PFSK-1 (cell line): ENCODE data around the gene SCYL2.

Source experiments
- FOXP2 ChIP-seq: optimal IDR thresholded peaks from 2 replicates; pipeline ENCODE3; 2011; ENCODE audit warnings: borderline replicate concordance, control low read depth, inconsistent platforms; ENCODE audit not compliant: insufficient read depth; ENCODE audit errors: extremely low read length, extremely low read depth
- POLR2AphosphoS5 ChIP-seq: IDR thresholded peaks from 2 replicates; pipeline ENCODE4 v1.6.1; 2012; ENCODE audit warnings: low read depth, mild to moderate bottlenecking, control low read depth, low read length, moderate library complexity
- REST ChIP-seq, 2 experiments: IDR thresholded peaks; 2 replicates each; pipeline versions ENCODE4 v1.6.1 to v1.8.0; 2011 to 2012; ENCODE audit warnings: low read depth in 2 of 2, low read length in 2 of 2, control low read depth in 1 of 2, inconsistent platforms in 1 of 2, mild to moderate bottlenecking in 1 of 2, moderate library complexity in 1 of 2; ENCODE audit not compliant: insufficient read depth in 1 of 2
- SIN3A ChIP-seq: IDR thresholded peaks from 2 replicates; pipeline ENCODE4 v1.6.1; 2012; ENCODE audit warnings: mild to moderate bottlenecking, low read length, moderate library complexity, borderline replicate concordance; ENCODE audit not compliant: insufficient read depth
- TAF1 ChIP-seq: IDR thresholded peaks from 2 replicates; pipeline ENCODE4 v1.6.1; 2012; ENCODE audit warnings: low read length, control low read depth, borderline replicate concordance; ENCODE audit not compliant: insufficient read depth

Gene SCYL2

GRCh38 chr12:100359248-100359647 is 92.3 kb downstream of the SCYL2 start:
- TF ChIP-seq TAF1, result no peak
- no peak for TF ChIP-seq POLR2AphosphoS5
- TF ChIP-seq SIN3A, result no peak
- TF ChIP-seq REST (IDR thresholded peaks at IDR 0.05; ENCODE audit: insufficient read depth in 1 of 2, low read depth in 2 of 2, low read length in 2 of 2), result no peak
- TF ChIP-seq FOXP2, result no peak

- TF ChIP-seq TAF1 (no peak), SIN3A (no peak)
Measured at GRCh38 chr12:100359822-100360221, 92.8 kb downstream of the SCYL2 start.

- TF ChIP-seq REST (IDR thresholded peaks at IDR 0.05; ENCODE audit: insufficient read depth in 1 of 2, low read depth in 2 of 2, low read length in 2 of 2) (no peak), FOXP2 (no peak), POLR2AphosphoS5 (no peak), SIN3A (no peak)
Measured at GRCh38 chr12:100360450-100360849, 93.5 kb downstream of the SCYL2 start.

- no peak for TF ChIP-seq TAF1
- TF ChIP-seq FOXP2, result no peak
- no peak for TF ChIP-seq SIN3A
- TF ChIP-seq POLR2AphosphoS5, result no peak
- no peak for TF ChIP-seq REST (IDR thresholded peaks at IDR 0.05; ENCODE audit: insufficient read depth in 1 of 2, low read depth in 2 of 2, low read length in 2 of 2)
Measured at GRCh38 chr12:100364324-100364723, 97.3 kb downstream of the SCYL2 start.

- TF ChIP-seq POLR2AphosphoS5 (no peak), FOXP2 (no peak), SIN3A (no peak), REST (IDR thresholded peaks at IDR 0.05; ENCODE audit: insufficient read depth in 1 of 2, low read depth in 2 of 2, low read length in 2 of 2) (no peak)
Measured at GRCh38 chr12:100365411-100365810, 98.4 kb downstream of the SCYL2 start.

GRCh38 chr12:100368066-100368465 is 101.1 kb downstream of the SCYL2 start:
- TF ChIP-seq POLR2AphosphoS5 (no peak), REST (IDR thresholded peaks at IDR 0.05; ENCODE audit: insufficient read depth in 1 of 2, low read depth in 2 of 2, low read length in 2 of 2) (no peak), FOXP2 (no peak), SIN3A (no peak), TAF1 (no peak)
